NCI-H82 treated with DMSO at 0.1 percent for 48 hours (cell line): ENCODE results near the gene CDH4.

Experiments
- DNase-seq: peaks from one replicate; lab custom pipeline; 2025; ENCODE audit not compliant: unreplicated experiment; lab: John Stamatoyannopoulos, UW

CDH4 gene

GRCh38 chr20:61819921-61820825, 568.1 kb downstream of the CDH4 start:
- DNase-seq, result no peak

DNA sequence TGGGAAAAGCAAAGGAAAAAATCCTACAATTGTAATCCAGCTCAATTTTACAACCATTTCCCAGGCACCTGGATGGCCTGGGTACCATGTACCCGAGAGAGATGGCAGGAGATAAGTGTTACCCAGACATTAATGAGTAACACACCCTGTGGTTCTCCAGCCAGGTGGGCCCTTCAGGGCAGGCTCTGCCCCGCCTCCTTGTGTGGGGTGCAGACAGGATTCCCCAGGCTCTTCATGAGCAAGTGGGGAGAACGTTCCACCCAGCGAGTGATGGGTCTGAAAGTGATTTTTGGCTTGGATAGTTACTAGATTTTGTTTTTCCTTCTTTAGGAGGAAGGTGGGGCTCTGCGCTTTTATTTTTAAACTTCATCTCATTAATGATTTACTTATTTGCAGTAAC, 569.7 kb downstream of the CDH4 start:
- DNase-seq, result no peak

- DNase-seq, result no peak
Observed at GRCh38 chr20:61822396-61822795, 570.3 kb downstream of the CDH4 start.

GRCh38 chr20:61823242-61823641, 571.2 kb downstream of the CDH4 start:
- no peak for DNase-seq

DNA sequence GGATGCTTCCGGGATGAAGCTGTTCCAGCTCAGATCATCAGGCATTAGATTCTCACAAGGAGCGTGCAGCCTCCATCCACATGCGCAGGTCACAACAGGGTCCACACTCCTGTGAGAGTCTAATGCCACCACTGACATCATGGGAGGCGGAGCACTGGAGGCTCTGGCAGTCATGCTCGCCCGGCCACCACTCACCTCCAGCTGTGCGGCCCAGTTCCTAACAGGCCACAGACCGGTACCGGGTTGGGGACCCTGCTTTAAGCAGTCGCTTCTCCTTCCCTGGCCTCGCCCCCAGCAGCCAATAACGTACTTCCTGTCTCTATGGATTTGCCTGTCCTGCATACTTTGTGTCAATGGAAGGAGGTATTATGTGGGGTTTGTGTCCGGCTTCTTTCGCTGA, 576.8 kb downstream of the CDH4 start:
- no peak for DNase-seq

- DNase-seq, result no peak
Observed at GRCh38 chr20:61829526-61829925, 577.5 kb downstream of the CDH4 start.

- DNase-seq, result no peak
Observed at GRCh38 chr20:61830241-61830930, 578.3 kb downstream of the CDH4 start.

GRCh38 chr20:61830991-61831390, 578.9 kb downstream of the CDH4 start:
- no peak for DNase-seq

- DNase-seq, result no peak
Observed at GRCh38 chr20:61832181-61832580, 580.1 kb downstream of the CDH4 start.

DNA sequence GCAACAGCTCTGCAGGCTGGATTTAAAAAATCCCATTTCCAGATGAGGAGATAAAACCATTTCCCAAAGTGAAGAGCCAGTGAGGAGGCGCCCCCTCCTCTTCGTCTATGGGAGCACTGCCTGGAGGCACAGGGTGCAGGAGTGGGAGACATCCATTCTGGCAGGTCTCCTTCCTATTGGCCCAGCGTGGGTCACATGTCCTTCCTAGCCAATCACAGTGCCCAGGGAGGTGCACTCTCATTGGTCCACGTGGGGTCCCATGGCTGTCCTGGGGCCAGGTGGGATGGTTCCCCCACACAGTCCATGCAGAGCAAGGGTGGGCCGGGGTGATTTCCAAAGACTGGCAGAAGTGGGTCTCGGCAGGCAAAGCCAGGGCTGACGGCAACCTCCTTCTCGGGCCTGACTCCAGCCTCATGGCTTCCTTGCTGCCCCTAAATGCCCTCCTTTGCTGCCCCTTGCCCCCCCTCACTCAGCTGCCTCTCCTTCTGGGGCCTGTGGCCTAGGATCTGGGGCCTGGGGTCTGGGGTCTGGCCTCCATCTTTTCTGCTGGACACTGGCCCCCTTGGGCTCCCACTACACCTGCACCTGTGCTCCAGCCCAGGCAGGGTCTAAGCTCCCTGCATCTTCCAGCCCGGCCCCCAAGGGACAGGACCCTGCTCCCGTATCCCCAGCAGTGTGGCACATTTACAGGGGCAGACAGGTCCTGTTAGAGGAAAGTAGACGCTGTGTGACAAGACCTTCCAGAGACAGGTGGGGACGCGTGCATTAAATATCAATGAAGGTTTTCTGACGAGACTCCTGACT, 581.9 kb downstream of the CDH4 start:
- DNase-seq, result no peak

DNA sequence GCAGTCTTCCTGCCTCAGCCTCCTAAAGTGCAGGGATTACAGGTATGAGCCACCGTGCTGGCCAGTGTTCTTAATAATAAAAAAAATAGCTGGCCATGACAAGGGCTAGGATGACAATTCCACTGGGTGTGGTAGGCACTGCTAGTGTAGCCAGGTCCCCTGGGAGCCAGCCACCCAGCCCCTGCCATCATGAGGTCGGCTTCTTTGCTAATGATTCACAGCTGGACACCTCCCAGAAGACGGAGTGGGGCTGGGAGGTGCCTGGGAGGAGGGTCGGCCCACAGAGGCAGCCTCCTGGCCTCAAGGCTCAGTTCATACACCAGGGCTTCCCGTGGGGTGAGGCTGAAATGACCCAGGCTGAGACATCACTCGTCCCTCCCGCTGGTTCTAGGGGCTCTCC, 583.2 kb downstream of the CDH4 start:
- DNase-seq, result no peak

GRCh38 chr20:61835791-61836350, 583.8 kb downstream of the CDH4 start:
- no peak for DNase-seq

DNA sequence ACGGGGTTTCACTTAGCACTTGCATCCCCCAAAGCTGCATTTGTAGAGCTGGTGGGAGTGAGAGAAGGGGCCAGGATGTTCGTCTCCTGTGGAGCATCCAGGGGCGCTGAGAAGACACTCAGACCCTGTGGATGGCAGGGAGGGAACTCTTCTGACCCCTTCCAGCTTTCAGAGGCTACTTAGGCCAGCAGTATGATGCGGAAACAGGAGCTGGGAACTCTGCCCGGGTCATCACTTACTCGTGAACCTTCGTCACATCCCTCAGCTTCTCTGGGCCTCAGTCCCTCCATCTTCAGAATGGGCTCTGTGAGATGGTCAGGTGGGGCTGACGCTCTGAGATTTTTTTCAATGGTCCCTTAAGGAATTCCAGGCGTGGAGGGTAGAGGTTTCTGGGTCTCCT, 585.1 kb downstream of the CDH4 start:
- DNase-seq, result no peak

DNA sequence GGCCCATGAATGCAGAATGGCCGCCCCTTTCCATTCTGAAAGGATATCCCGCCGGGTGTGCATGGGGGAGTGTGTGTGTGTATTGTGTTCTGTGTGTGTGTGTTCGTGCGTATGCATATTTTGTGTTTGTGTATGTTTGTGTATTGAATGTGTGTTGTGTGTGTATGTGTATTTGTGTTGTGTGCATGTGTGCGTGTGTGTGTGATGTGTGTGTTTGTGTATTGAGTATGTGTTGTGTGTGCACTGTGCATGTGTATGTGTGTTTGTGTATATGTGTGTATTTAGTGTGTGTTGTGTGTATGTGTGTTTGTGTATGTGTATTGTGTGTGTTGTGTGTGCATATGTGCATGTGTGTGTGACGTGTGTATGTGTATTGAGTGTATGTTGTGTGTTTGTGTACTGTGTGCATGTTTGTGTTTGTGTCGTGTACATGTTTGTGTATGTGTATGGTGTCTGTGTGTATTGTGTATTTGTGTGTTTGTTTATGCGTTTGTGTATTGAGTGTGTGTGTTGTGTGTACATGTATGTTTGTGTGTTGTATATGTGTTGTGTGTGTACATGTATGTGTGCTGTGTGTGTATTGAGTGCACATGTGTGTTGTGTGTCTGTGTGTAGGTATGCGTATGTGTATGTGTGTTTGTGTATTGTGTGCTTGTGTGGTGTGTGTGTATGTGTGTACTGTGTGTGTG, 587.3 kb downstream of the CDH4 start:
- no peak for DNase-seq

DNA sequence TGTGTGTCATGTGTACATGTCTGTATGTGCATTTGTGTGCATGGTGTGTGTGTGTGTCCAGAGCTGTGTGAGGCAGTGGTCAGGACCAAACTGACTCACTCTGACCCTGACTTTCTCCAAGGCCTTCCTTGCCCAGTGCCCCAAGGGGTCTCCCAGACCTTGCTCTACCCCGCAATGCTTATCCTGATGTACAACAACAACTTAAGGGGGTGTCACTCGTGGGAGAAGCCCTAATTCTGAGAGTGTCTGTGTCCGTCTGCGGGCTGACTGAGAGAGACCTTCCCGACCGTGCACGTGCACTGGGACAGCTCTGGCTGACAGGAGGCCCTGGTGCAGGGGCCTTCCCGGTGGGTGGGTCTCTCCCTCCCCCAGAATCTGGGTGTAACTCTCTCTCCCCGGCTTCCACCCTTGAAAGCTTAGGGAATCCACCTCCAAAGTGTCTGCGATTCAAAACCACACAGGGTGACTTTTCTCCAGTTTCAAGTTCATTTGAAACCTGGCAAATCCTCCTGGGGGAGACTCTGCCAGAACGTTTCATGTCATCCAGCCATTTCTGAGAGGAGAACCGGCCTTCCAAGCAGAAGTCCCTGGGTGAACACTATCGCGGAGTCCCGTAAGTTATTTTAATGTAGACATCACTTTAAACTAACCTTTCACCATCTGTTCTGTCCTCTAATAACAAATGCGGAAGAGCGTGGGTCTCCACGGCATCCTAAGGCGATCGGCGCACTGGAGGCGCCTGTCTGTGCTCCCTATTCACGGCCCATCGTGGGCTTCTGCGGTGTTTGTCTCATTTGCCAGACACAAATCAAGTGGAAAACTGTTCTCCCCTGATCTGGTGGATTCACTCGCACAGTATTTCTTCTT, 588.1 kb downstream of the CDH4 start:
- no peak for DNase-seq

DNA sequence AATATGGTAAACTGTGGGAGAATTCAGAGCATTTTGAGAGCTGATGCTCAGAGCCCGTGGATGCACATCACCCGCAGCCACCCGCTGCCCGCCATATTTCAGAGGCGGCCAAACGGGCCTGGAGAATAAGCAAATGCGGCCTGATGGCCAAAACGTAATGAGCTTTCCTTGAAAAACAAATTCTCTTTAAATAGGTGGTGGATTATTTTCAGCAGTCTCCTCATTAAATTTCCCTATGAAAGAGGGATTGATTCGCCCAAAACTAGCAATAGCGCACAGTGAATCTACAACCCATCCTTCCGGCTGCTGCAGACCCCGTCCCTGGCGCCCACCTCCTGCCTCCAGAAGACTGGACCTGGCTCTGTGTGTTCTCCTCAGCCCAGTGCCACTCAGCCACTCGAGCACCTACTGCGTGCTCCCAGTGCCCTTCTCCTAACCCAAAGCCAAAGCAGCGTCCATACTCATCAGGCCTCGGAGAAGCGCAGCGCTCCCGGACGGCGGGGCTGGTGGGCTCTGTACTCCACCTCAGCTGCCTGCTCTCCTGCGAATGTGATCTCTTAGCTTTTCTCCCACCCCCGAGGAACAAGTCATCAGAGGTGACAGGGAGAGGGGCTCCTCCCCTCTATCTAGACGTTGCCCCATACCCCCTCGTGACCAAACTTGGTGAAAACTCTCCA, 588.9 kb downstream of the CDH4 start:
- no peak for DNase-seq

DNA sequence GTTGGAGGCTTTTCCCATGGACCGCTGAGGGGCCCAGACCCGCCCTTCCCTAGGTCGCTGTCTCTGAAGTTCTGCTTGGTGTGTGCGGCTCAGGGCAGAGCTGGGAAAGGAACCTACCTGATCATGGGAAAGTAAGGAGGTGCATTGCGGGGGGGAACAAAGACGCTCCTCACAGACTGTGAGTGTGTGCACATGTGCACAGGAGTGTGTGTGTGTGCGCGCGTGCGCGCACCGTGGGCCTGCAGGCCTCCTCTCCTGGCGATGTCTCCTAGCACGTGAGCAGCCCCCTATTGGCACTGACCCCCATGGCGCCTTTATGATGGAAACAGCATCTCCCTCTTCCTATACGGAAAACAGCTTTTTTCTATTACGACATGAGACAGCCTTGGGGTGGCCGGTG, 589.5 kb downstream of the CDH4 start:
- DNase-seq, result no peak

DNA sequence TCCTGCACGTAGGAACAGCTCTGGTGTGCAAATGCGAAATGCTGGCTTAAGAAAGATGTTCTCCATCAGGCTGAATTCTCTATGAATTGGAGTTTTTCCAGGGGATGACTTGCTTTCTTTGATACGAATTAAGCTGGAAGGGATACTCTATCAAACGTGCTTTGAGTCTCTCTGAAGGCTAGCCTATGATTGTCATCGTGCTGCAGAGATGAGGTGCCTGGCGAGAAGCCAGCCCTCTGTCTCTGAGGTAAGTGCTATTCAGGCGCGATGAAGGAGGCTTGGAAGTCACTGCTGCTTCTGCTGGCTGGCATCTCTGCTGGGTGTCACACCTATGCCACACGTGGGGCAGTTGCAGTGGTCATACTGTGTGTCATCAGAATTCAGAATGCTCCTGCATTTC, 589.9 kb downstream of the CDH4 start:
- DNase-seq, result no peak

DNA sequence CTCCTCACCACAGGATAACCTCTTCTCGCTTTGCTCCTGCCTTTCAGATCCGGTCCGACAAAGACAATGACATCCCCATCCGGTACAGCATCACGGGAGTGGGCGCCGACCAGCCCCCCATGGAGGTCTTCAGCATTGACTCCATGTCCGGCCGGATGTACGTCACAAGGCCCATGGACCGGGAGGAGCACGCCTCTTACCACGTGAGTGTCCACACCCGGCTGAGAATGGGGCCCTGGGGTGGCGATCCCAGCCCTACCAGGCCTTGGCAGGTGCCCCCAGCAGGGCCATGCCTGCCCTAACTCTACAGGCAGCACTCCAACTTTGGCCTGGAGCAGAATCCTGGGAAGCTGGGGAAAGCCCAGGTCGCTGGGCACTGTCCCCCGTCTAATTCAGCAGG, 592.6 kb downstream of the CDH4 start:
- DNase-seq, result no peak
